Measurements from ENCODE around the gene APLF.

APLF gene

DNA sequence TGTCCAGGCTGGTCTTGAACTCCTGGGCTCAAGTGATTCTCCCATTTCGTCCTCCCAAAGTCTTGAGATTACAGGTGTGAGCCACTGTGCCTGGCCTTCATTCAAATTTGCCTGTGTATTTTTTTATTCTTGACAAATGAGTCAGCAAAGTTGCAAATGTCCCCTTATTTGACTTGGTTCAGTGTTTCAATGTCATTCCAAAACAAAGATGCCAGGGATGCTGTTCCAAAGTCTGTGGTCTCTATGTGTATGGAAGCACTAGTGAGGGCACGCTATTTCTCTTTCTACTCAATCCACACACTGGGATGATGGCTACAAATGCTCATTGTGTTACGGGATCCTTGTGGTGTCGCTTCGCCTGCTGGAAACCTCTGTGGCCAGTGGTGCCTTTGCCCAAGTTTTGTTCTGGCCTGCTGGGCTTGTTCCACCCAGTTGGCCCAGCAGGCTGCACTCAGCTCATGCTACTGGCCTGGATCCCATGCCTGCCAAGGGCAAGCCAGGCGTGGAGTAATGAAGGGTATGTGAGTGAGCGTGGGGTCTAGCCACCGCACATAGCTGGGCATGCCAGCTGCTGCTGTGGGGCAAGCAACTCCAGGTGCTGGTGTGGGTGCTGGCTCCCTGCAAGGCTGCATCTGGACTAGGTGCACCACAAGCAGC is 35.9 kb upstream of the APLF start:
- Histone ChIP-seq H3K9ac (no peak overlapping the region), H3K79me2 (ENCODE audit: insufficient read depth, low read depth) (no peaks in the 10 kb centered on the region), H3K27ac (no peak overlapping the region), H4K20me1 (ENCODE audit: insufficient read depth) (no peaks in the 10 kb centered on the region), H2AFZ (ENCODE audit: low read depth) (no peak overlapping the region), H3K4me1 (ENCODE audit: low read depth, poor library complexity, severe bottlenecking) (peaks cover 62% of the 10 kb centered on the region), H3K36me3 (ENCODE audit: insufficient read depth) (no peaks in the 10 kb centered on the region), H3K27me3 (ENCODE audit: insufficient read depth, low read depth) (no peaks in the 10 kb centered on the region), H3K4me2 (no peak overlapping the region), H3K4me3 (IDR thresholded peaks at IDR 0.05; ENCODE audit: insufficient read depth, low read depth, low read length) (no peak overlapping the region)
- TF ChIP-seq, protein P1, sequence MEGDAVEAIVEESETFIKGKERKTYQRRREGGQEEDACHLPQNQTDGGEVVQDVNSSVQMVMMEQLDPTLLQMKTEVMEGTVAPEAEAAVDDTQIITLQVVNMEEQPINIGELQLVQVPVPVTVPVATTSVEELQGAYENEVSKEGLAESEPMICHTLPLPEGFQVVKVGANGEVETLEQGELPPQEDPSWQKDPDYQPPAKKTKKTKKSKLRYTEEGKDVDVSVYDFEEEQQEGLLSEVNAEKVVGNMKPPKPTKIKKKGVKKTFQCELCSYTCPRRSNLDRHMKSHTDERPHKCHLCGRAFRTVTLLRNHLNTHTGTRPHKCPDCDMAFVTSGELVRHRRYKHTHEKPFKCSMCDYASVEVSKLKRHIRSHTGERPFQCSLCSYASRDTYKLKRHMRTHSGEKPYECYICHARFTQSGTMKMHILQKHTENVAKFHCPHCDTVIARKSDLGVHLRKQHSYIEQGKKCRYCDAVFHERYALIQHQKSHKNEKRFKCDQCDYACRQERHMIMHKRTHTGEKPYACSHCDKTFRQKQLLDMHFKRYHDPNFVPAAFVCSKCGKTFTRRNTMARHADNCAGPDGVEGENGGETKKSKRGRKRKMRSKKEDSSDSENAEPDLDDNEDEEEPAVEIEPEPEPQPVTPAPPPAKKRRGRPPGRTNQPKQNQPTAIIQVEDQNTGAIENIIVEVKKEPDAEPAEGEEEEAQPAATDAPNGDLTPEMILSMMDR (conservative IDR thresholded peaks at IDR 0.05; ENCODE audit: low read depth, low read length) = no peak

DNA sequence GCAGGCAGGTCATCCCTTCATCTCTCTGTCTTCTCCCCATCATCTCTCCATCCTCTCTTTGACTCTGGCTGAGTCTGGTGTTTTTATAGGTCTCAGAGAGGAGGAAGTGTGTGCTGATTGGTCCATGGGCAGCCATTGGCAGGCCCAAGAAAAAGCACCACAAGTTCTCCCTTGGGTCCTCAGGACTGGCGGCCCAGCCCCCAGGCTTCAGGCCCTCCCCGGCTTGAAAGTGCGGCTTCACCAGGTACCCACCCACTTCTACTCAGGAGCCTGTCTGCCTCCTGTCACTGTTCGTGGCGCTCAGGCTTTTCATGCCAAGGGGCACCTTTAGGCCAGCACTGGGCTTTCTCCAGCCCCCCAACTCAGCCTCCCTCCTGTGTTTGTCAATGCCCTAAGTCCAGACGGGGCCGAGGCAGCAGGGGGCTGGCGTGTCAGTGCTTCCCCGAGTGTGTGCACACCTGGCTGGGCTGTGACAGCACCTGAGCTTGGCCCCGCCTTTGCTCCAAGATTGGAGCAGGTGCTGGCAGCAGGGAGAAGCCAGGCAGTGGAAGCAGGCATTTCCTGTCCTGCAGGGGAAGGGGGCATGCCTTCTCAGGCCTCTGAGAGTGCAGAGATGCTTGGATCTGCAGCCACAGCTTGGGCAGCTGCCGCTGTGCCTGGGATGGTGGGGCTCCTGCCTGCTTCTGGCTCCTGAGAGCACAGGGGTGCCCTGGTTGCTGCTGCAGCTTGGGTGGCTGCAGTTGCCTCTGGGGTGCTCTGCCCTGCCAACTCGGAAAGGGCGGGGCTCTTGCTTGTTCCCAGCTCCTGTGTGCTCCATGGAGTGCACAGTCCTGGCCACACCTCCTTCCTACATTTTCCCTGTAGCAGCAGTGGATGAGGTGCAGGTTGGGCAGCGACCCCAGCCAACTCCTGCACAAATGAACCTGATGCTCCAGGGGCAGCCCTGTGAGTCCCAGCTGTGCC is 34.4 kb upstream of the APLF start:
- H3K27ac ChIP-seq = no peak overlapping the region
- no peaks in the 10 kb centered on the region for H3K36me3 ChIP-seq (ENCODE audit: insufficient read depth)
- H3K9ac ChIP-seq = no peak overlapping the region
- H3K79me2 ChIP-seq (ENCODE audit: insufficient read depth, low read depth) = no peaks in the 10 kb centered on the region
- no peak overlapping the region for H3K4me3 ChIP-seq (IDR thresholded peaks at IDR 0.05; ENCODE audit: insufficient read depth, low read depth, low read length)
- no peak overlapping the region for H2AFZ ChIP-seq (ENCODE audit: low read depth)
- H4K20me1 ChIP-seq (ENCODE audit: insufficient read depth) = no peaks in the 10 kb centered on the region
- H3K27me3 ChIP-seq (ENCODE audit: insufficient read depth, low read depth) = no peaks in the 10 kb centered on the region
- H3K4me1 ChIP-seq (ENCODE audit: low read depth, poor library complexity, severe bottlenecking) = peaks cover 52% of the 10 kb centered on the region
- TF ChIP-seq, protein P1 (conservative IDR thresholded peaks at IDR 0.05; ENCODE audit: low read depth, low read length) = no peak
- no peak overlapping the region for H3K4me2 ChIP-seq

DNA sequence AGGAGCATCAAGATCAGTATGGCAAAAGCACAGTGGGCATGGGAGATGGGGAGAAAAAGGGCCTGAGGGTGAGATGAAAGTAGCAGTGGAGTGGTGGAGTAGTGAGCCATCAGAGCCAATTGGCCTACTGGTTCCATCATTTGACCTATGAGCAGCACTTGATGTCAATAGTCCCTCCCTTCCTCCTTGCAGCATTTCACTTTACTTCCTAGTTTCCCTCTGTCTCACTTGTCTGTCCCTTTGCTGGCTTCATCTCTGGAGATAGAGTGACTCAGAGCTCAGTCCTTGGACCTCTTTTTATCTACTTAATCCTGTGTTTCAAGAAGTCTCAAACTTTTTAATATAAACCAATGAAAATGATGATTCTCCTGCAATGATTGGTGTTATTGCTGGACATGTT is 32.4 kb upstream of the APLF start:
- Histone ChIP-seq H2AFZ (ENCODE audit: low read depth) (no peak overlapping the region; the same call in 1 of the 2 replicates), H3K4me3 (IDR thresholded peaks at IDR 0.05; ENCODE audit: insufficient read depth, low read depth, low read length) (no peak overlapping the region), H3K27me3 (ENCODE audit: insufficient read depth, low read depth) (no peaks in the 10 kb centered on the region), H3K4me2 (no peak overlapping the region), H3K36me3 (ENCODE audit: insufficient read depth) (no peaks in the 10 kb centered on the region), H3K9ac (no peak overlapping the region), H3K79me2 (ENCODE audit: insufficient read depth, low read depth) (no peaks in the 10 kb centered on the region), H3K4me1 (ENCODE audit: low read depth, poor library complexity, severe bottlenecking) (peaks cover 39% of the 10 kb centered on the region), H3K27ac (no peak overlapping the region), H4K20me1 (ENCODE audit: insufficient read depth) (no peaks in the 10 kb centered on the region)
- TF ChIP-seq, protein P1 (conservative IDR thresholded peaks at IDR 0.05; ENCODE audit: low read depth, low read length) = no peak

DNA sequence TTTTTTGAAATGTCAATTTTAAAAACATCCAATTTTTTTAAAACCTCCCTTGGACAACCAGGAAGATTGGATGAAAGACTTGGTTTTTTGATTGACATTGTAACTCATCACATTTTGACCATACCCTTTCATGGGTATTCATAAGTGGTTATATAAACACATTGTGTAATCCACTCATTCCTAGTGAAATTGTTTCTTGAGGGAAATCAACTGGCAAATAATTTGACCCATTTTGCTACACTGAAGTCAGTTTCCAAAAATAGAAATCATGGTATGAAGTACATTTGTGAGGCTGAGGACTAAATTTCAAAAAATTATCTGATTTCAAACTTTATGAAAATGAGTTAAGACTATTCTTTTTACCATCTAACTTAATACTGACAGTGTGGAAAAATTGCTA is 31.8 kb upstream of the APLF start:
- no peaks in the 10 kb centered on the region for H3K36me3 ChIP-seq (ENCODE audit: insufficient read depth)
- no peak overlapping the region for H3K4me2 ChIP-seq
- no peak overlapping the region for H2AFZ ChIP-seq (ENCODE audit: low read depth)
- H3K79me2 ChIP-seq (ENCODE audit: insufficient read depth, low read depth) = no peaks in the 10 kb centered on the region
- no peaks in the 10 kb centered on the region for H3K27me3 ChIP-seq (ENCODE audit: insufficient read depth, low read depth)
- H3K4me3 ChIP-seq (IDR thresholded peaks at IDR 0.05; ENCODE audit: insufficient read depth, low read depth, low read length) = no peak overlapping the region
- TF ChIP-seq, protein P1 (conservative IDR thresholded peaks at IDR 0.05; ENCODE audit: low read depth, low read length) = no peak
- peaks cover 43% of the 10 kb centered on the region for H3K4me1 ChIP-seq (ENCODE audit: low read depth, poor library complexity, severe bottlenecking)
- no peak overlapping the region for H3K27ac ChIP-seq
- no peak overlapping the region for H3K9ac ChIP-seq
- no peaks in the 10 kb centered on the region for H4K20me1 ChIP-seq (ENCODE audit: insufficient read depth)

All from KMS-11 (cell line).